GM18870 (cell line): ENCODE measurements around the gene ATP2B3.

Experiments used
- ATAC-seq: cut with Tn5 transposase; IDR thresholded peaks from one replicate; pipeline ENCODE4 v1.9.1; 2021; ENCODE audit warnings: moderate library complexity; ENCODE audit not compliant: unreplicated experiment

The ATP2B3 gene

DNA sequence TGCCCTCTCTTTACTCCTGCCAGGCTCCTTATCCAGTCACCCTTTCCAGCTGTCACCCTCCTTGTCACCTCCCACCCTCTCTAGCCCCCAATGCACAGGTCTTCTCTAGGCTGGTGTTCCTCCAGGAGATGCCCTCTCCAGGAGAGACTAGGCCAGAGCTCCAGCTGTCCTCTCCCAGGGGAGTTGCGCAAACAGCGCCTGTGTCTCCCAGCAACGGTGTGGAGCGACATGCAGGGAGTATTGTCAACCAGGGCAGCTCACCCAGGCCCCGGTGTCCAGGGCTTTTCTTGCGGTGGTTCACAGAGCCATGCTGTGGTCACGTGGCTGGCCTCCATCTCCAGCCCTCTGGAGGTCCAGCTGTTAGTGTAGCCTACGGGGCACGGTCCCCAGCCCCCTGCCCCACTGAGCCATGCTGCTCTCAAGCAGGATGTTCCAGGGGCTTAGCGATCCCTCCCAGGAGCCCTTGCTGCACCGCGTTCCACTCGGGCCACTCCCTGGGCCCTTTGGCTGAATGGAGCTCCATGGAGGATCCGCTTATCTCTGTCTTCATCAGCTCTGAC is 46.7 kb downstream of the ATP2B3 start:
- no peak for ATAC-seq

DNA sequence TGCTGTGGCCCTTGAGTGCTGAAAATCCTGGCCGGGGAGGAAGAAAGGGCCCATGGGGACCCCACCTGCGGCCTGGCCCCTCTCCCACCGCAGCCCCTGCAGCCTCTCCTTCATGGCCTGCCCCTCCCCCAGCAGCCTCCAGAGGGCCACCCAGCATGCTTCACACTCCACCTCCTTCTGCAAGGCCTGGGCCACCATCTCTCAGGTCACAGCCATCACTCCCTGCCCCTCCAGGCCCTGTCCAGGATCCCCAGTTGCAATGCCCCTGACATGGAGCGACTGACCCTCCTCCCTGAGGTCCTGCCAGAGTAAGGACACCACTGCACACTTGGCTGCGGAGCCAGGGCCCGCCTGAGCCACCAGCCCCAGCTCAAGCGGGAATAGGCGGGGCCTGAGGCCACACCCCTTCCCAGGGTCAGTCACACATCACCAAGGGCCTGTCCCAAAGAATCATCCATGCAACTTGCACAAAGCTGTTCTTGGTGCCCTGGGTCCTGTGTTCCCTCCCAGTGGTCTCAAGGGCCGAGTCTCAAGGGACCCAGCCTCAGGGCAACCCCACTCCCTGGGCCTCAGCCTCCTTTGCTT is 48.6 kb downstream of the ATP2B3 start:
- no peak for ATAC-seq

DNA sequence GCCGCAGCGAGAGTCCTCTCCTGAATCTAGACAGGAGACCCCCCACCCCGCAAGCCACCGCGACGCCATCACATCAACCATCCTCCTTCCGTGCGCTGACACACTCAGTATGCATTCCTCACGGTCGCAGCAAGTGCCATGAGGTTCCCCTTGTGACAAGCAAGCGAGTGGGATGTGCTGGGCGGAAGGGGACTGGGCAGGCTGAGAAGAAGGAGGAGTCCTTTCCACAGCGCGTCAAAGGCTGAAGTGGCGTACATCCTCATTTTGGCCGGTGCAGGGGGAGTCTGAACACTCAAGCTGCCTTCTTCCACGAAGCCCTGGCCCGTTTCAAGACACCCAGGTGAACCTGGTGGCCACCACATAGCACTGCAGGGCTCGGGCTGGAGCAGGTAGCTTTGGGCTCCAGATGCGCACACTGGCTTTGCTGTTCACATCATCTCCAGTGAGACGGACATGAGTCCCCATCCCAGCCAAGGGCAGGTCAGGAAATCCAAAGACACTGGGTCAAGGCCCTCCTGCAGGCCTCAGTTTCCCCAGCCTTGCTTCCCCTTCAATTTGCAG is 51.1 kb downstream of the ATP2B3 start:
- ATAC-seq = no peak

DNA sequence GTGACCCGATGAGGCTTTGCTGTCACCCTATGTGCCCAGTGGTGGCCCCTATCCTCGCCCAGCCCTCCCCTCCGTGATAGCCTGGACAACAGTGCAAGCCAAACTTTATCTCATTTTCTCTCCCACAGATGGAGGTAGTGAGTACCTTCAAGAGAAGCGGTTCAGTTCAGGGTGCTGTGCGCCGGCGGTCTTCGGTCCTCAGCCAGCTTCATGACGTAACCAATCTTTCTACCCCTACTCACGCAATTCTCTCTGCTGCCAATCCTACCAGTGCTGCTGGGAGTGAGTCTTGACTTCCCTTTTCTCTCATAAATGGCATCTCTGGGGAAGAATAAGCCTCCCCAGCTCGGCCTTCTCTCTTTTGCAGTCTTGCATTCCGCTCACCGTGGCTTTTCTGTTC is 52.0 kb downstream of the ATP2B3 start:
- no peak for ATAC-seq

DNA sequence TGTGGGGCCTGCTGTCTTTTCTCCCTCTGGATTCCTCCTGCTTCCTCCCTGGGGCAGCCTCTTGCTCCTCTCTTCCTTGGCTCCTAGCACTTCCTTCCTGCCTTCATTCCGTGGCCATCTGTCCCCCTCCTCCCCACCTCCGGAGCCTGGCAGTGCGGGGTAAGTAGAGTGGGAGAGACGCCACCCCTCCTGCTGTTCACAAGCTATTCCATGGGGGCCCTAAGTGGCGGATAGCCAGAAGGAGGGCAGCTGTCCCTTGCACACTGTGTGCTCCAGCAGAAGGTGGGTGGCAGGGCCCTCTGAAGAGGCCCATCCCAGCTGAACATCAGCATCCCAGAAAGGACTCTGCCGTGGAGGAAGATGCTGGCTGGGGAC is 54.1 kb downstream of the ATP2B3 start:
- ATAC-seq = no peak

DNA sequence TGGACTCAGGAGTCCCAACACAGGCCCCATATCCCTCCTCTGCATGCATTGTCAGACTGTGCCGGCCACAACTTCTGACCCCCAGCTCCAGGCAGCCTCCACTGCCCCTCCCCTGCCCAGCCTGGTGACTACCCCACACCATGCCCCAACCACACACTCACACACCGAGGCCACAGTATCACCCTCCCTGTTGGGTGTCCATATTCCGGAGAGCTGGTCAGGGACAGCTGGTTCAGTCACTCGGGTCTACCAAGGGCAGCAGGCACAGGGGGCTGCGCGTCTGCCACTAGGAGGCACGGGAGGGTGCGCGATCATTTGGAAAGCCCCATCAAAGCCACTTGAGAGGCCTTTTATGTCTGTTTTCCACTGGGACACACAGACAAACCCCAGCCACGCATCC is 55.2 kb downstream of the ATP2B3 start:
- ATAC-seq = no peak

DNA sequence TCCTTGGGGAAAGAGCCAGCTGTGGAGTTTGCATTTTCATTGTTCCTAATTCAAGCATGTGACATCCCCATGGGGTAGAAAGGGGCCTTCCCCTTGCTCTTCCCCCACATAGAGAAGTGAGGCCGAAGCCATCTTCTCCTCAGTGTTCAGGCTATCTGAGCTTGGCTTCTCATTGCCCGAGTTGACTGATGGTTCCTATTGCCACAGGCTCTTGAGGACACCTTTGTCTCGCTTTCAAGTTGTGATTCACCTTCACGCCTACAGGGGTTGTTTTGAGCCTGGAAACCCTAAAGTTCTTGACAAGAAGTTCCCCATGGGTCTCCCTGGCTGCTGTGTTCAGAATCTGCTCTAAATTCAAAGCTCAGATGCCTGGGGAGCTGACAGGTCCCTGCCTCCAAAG is 56.5 kb downstream of the ATP2B3 start:
- no peak for ATAC-seq

DNA sequence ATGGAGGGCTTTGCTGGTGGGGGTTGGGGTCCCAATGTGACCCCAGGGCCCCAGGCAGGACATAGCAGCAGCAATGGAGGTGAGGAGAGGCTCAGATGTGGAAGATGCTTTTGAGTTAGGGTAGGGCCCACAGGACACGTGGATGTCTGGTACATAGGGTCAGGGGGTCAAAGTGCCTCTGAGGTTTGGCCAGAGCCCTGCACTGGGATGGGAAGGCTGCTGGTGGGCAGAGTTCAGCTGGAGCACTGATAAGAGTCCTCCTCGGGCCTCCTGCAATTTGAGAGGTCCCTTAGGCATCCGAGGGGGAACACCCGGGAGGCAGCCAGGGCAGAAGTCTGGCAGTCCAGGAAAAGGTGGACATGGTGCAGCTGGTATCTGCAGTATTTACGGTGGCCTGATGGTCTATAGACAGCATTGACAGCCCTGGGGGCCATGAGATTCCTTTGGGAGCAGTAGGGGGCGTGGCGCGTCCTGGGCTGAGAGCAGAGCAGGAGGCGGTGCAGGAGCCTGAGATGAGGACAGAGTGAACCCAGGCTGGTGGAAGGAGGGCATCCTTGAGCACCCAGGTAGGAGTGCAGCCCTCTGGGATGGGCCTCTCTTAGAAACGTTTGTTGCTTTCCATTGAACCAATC is 58.9 kb downstream of the ATP2B3 start:
- ATAC-seq = no peak

DNA sequence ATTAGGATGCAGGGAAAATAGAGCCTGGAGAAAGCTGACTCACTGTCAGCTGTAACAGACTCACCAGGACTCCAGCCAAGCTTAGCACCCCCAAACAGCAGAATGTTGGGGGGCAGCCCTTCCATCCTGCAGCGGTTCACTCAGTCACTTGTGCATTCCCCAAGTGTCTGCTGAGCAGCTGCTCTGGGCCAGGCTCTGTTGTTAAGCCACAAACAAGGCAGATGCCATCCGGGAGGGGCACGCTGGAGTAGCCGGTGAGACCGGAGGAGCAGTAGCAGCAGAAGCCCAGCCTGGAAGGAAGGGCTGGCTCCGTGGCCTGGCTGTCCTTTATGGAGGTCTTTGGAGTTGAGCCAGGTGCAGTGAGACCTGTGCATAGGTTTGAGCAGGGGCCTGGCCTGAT is 59.5 kb downstream of the ATP2B3 start:
- ATAC-seq = no peak

DNA sequence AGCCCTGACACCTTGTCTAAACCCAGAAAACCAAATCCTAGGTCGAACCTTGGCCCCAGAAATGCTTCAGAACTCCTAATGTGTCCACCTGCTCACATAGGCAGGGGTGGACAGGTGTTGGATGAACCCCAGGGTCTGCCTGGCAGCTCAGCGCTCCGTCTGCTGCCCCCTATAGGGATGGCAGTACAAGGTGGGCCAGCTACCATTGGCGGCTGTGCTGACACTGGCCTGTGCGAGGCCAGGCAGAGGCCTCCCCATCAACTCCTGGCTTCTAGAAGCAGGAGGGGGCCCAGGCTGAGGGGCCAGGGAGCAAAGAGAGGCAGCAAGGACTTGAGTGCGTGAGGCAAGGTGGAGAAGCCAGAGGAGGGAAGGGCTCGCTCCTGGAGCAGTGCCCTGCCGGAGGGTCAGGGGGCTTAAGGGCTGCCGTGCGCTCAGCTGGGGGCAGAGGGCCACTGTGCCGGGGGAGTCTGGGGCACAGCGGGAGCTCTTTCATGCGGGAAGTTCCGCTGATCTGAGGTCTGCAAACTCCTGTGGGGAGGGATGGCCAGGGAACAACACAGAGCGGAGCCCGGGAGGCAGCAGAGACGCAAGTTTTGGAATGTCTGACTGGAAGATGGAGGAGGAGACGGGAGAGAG is 60.9 kb downstream of the ATP2B3 start:
- no peak for ATAC-seq

DNA sequence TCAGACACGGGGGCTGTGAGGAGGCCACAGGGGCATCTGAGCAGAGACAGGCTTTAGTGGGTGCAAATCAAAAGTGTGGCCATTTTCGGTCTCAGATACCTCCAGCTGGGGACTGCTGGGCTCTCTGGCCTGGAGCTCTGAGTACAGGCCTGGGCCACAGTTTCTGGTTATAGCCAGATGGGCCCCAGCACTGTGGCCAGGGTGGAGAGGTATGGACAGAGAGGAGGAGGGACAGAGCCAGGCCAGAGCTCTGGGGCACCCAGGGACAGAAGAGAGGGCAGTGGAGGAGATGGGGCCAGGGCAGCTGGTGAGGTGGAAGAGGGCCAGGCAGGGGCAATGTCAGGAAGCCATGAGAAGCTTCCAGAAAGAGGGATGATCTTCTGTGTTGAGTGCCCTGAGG is 61.4 kb downstream of the ATP2B3 start:
- no peak for ATAC-seq

DNA sequence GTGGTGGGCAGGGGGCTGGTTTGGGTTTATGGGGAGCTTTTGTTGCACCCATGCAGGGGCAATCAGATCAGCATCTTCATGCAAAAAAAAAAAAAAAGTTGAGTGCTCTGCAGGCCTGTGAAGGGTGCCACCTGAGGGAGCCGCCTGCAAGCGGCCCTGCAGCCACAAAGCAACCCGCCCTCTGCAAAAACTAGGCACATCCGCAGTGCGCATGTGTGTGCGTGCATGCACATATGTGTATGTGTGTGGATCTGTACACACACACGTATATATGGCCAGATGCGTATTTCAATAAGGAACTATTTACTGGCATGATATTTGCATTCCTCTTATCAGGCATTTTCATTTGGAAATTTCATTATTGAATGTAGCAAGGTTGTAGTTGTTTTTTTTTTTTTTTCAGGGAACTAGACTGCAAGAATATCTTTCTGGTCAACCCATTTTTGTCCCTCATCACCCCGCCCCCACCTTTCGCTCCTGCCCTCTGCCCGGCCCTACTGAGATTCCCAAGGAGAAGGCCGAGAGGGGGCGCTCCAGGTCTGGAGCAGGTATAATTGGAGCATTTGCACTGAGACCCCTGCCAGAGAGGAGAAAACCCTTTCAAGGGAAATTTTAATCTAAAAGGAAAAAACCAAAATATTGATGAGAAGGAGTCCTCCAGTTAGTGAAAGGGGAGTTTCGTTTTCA is 63.4 kb downstream of the ATP2B3 start:
- no peak for ATAC-seq

DNA sequence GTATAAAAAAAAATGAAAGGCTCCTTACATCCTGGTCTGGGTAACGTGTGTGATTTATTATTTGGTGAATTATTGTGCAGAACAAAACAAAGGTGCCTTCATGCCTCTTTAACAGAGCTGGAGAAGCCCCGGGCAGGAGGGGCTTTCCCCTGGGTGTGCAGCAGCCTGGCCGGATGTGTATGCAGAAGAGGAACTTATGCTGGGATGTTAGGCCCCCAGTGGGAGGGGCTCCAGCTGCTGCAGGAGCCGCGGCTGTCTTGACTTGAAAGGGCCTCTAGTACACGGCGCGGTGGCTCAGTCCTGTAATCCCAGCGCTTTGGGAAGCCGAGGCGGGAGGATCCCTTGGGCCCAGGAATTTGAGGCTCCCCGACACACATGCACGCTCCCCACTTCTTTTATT is 65.5 kb downstream of the ATP2B3 start:
- ATAC-seq = peak; percentile 94

DNA sequence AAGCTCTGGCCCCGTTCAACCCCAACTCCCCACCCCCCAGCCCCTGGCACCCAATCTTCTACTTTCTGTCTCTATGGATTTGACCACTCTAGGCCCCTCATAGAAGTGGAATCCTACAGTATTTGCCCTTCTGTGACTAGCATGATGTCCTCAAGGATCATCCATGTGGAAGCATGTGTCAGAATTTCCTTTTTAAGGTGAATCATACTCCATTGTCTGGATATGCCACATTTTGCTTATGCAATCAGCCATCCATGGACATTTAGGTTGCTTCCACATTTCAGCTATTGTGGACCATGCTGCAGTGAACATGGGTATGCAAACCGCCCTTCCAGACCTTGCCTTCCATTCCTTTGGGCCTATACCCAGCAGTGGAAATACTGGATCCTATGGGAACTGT is 66.0 kb downstream of the ATP2B3 start:
- ATAC-seq = no peak

DNA sequence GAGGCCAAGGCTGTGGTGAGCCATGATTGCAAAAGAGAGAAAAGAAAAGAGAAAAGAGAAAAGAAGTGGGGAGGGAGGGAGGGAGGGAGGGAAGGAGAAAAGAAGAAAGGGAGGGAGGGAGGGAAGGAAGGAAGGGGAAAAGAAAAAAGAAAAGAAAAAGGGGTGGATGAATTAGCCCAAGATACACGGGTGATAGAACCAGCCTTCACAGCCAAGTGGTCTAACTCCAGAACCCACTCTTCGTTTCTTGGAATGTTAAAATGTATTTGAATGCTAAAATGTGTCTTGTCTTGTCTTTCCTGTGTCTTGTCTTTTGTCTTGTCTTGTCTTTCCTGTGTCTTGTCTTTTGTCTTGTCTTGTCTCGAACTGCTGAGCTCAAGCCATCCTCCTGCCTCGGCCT is 68.4 kb downstream of the ATP2B3 start:
- ATAC-seq = no peak

DNA sequence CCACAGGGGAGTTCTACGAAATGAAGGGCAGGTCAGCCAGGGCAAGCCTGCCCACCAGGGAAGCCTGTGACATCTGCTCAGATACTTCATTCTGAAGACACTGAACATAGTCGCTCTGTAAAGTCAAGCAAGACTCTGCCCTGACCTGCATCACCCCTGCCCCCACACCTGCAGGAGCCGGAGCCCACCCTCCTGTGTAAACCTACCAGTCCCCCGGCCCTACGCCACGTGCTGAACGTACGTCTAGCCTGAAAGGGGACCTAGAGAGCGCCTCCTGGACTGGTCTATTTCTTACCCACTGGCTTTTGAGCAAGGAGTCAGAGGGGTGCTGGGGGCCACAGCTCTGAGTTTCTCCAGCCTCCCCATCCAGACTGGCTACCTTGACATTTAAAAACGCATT is 69.9 kb downstream of the ATP2B3 start:
- ATAC-seq = no peak

DNA sequence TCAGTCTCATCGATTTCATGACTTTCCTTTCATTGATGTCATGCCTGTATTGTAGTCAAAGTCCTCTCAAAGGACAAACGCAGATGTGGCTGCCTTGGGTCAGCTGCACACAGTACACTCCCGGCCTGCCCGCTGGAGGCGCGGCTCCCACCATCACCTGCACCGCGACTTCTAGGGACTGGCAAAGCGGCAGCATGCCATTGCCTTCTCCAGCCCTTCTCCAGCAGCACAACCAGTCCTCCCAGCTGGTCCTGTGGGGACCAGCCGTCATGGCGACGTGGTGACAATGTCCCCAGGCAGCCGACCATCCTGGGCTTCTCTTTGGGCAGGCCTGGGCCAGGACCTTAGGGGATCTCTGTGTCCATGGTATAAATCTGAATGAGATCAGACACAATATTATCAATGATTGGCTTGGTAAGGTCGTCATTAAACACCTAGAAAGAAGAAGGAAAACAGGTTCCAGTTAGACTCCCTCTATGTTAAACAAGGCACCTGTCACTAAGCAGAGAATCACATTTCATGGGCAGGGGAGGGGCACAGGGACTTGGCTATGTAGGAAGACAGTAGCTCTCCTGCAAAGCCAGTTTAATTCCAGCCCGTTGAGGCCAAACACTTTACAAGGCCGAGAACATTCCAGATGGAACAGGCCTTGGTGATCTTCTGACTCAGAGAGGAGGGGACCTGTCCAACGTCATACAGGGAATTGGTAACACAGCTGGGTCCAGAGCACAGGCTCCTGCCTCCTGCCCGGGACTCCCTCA is 70.8 kb downstream of the ATP2B3 start:
- ATAC-seq = no peak

DNA sequence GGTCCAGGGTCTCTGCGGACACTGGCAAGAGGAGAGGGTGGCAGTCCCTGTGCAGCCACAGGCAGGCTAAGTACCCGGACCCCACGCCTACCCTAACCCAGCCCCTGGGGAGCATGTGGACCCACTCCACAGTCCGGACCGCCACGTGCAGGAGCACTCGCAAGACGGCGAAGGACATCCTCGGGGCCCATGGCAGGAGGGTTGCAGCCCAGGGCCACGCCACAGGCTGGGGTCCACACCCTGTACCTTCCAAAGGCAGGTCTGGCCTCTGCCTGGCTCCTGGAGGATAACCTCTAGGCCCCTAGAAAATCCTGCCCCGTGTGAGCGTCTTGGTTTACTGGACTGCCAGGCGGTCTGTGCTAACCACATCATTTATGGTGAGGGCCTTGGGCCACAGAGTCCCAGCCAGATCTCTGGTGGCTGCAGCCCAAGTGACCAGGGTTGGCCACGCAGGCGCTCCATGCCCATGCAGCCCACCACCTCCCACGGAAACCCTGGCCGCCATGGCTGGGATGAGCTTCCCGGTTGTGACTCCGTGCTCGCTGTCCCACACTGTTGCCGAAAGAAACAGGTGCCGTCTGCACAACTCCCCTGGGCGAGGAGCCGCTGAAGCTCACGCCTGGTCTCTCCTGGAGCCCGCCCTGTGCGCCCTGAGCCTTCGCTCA is 71.5 kb downstream of the ATP2B3 start:
- no peak for ATAC-seq

DNA sequence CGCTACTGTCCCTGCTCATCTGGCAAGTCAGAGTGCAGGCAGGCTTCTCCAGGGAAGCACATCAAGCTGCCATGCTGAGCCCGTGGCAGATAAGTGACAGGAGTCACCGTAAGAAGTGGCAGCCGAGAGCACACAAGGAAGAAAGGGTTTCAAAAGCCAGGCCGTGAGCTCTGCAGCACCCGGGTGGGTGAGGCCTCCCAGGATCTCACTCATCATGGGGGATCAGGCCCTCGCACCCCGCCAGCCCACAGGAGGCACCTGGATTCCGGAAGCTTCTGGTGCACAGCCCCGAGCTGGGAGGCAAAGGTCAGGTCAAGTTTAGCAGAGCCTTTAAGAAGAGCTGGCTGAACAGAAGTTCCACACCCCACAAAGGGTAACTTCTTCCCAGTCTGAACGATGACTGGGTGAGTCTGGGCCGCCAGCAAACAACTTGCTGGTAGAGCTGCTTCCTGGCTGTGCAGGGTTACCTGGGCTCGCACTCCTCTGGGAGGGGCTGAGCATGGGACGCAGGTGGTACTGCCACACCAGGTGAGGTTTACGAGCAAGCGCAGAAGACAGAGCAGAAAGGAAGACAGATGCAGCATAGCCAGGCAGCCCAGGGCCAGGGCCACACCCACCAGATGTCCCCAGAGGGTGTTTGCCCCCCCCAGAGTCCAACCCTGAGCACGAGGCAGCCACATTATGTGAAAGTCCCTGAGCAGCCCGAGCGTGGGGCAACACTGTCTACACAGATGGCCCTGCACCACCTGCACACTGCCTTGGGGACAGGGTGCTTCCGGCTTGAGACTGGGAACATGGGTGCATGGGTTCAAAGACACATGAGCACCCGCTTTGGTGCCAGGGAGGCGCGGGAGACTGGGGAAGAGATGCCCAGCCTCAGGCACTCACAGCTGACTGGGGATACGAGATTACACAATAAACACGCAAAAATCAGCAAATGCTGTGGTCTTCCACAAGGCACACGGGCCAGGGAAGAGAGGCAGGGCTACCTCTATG is 73.8 kb downstream of the ATP2B3 start:
- ATAC-seq = no peak
